HepG2 (cell line): ENCODE measurements around the gene SEC63. TPM values are rescaled to one million over a fixed set of nuclear protein-coding genes. Genes with fewer than 3 reads are reported as not detected.

ENCODE experiments used
- ELF4 ChIP-seq: sonication (generic); formaldehyde crosslinking; IDR thresholded peaks from 2 replicates; pipeline ENCODE4 v1.5.0; 2020; ENCODE audit warnings: missing genetic modification reagents, mild to moderate bottlenecking, moderate library complexity, borderline replicate concordance
- KMT2B ChIP-seq: IDR thresholded peaks from 2 replicates; pipeline ENCODE4 v1.6.1; 2016; ENCODE audit warnings: missing genetic modification reagents, missing compliant biosample characterization
- NR2C2 ChIP-seq: sonication (generic); formaldehyde crosslinking; IDR thresholded peaks from 2 replicates; pipeline ENCODE4 v1.4.0; 2020; ENCODE audit warnings: missing genetic modification reagents, mild to moderate bottlenecking, moderate library complexity, borderline replicate concordance
- RELA ChIP-seq: sonication (generic); formaldehyde crosslinking; IDR thresholded peaks from 2 replicates; pipeline ENCODE4 v1.4.0; 2020; ENCODE audit warnings: missing genetic modification reagents
- SIX4 ChIP-seq: sonication (generic); formaldehyde crosslinking; IDR thresholded peaks from 2 replicates; pipeline ENCODE4 v1.4.0; 2020; ENCODE audit warnings: missing genetic modification reagents
- SRF ChIP-seq: IDR thresholded peaks from 2 replicates; pipeline ENCODE4 v1.6.1; 2011; ENCODE audit warnings: mild to moderate bottlenecking, low read depth, low read length, moderate library complexity
- TCF7 ChIP-seq: sonication (generic); IDR thresholded peaks from 2 replicates; pipeline ENCODE4 v1.6.1; 2016; ENCODE audit warnings: antibody characterized with exemption, low read depth
- THAP9 ChIP-seq: sonication (generic); formaldehyde crosslinking; IDR thresholded peaks from 2 replicates; pipeline ENCODE4; 2020; ENCODE audit warnings: missing genetic modification reagents, mild to moderate bottlenecking, borderline replicate concordance
- ZNF251 ChIP-seq: sonication (generic); formaldehyde crosslinking; IDR thresholded peaks from 2 replicates; pipeline ENCODE4 v1.9.0; 2021; ENCODE audit warnings: mild to moderate bottlenecking, missing genetic modification reagents
- ZNF761 ChIP-seq: sonication (generic); formaldehyde crosslinking; conservative IDR thresholded peaks from 2 replicates; pipeline ENCODE4 v1.4.0; 2020; ENCODE audit warnings: mild to moderate bottlenecking, missing genetic modification reagents
- polyA plus RNA-seq, 8 experiments: library from polyadenylated mRNA; depleted of rRNA in 3 of 8; stranded (reverse) in 7 of 8; unstranded in 1 of 8; fragments of >200 nt; fragmentation: Illumina TruSeq in 4 of 8; extraction: Trizol in 4 of 8; gene quantifications; 2 replicates each; pipeline versions ENCODE4 v1.2.1 to v1.2.3, GENCODE V29; 2011 to 2016; ENCODE audit warnings: low read depth in 4 of 8, missing spikeins in 1 of 8, mixed read lengths in 1 of 8; ENCODE audit not compliant: insufficient read depth in 1 of 8
- total RNA-seq, 5 experiments: library from RNA; depleted of rRNA; stranded (reverse); fragments of >200 nt; fragmentation: Illumina TruSeq; extraction: Trizol; gene quantifications; 2 replicates each; pipeline ENCODE4 v1.2.3, GENCODE V29; 2016; ENCODE audit warnings: low read depth in 1 of 5
- TF ChIP-seq, protein P1 (sequence below): sonication (generic); formaldehyde crosslinking; IDR thresholded peaks from 2 replicates; pipeline ENCODE4 v1.8.1; 2023; ENCODE audit warnings: mild to moderate bottlenecking, missing genetic modification reagents, borderline replicate concordance
- TF ChIP-seq, protein P2 (sequence below): sonication (generic); formaldehyde crosslinking; IDR thresholded peaks from 2 replicates; pipeline ENCODE4 v1.4.0; 2020; ENCODE audit warnings: mild to moderate bottlenecking, missing genetic modification reagents
- TF ChIP-seq, protein P3 (sequence below), 2 experiments: sonication (generic) in 1 of 2; formaldehyde crosslinking in 1 of 2; IDR thresholded peaks; 2 replicates each; pipeline versions ENCODE4 v1.4.0 to v1.6.1; 2016 to 2020; ENCODE audit warnings: borderline replicate concordance in 1 of 2, low read depth in 1 of 2, mild to moderate bottlenecking in 1 of 2, missing genetic modification reagents in 1 of 2

SEC63 gene
- total and polyA plus RNA-seq, 2 of the 13 experiments (the other 11 are each of a cell fraction or from before 2014, with no cell fraction given), result 20.2 to 45.9 TPM

DNA sequence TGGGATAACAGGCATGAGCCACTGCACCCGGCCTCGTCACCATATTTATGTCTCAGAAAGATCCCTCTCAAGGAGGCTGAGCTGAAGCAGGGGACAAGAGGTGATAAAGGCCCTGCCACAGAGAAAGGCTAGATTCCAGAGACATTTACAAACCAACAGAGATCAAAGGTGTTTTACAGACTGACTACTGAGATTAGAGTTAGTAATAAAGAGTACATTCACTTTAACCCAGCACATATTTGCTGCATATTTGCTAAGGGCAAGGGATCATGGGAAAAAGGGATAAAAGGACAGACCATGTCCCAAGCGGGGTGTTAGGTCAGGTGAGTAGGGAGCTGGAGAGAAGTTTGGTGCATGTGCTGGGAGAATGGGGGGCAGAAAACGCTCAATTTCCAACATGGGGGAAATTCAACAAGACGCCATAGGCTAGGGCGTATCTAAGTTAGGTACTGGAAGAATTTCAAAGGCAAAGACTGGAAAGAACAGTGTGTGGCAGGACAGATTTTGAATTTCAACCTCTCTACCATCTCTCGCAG lies 43.8 kb upstream of the SEC63 start (continued):
- TF ChIP-seq THAP9 (CRISPR knock-in tag), result no peak
- TF ChIP-seq, protein P1, sequence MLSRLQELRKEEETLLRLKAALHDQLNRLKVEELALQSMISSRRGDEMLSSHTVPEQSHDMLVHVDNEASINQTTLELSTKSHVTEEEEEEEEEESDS (CRISPR knock-in tag), result no peak
- TF ChIP-seq, protein P2, sequence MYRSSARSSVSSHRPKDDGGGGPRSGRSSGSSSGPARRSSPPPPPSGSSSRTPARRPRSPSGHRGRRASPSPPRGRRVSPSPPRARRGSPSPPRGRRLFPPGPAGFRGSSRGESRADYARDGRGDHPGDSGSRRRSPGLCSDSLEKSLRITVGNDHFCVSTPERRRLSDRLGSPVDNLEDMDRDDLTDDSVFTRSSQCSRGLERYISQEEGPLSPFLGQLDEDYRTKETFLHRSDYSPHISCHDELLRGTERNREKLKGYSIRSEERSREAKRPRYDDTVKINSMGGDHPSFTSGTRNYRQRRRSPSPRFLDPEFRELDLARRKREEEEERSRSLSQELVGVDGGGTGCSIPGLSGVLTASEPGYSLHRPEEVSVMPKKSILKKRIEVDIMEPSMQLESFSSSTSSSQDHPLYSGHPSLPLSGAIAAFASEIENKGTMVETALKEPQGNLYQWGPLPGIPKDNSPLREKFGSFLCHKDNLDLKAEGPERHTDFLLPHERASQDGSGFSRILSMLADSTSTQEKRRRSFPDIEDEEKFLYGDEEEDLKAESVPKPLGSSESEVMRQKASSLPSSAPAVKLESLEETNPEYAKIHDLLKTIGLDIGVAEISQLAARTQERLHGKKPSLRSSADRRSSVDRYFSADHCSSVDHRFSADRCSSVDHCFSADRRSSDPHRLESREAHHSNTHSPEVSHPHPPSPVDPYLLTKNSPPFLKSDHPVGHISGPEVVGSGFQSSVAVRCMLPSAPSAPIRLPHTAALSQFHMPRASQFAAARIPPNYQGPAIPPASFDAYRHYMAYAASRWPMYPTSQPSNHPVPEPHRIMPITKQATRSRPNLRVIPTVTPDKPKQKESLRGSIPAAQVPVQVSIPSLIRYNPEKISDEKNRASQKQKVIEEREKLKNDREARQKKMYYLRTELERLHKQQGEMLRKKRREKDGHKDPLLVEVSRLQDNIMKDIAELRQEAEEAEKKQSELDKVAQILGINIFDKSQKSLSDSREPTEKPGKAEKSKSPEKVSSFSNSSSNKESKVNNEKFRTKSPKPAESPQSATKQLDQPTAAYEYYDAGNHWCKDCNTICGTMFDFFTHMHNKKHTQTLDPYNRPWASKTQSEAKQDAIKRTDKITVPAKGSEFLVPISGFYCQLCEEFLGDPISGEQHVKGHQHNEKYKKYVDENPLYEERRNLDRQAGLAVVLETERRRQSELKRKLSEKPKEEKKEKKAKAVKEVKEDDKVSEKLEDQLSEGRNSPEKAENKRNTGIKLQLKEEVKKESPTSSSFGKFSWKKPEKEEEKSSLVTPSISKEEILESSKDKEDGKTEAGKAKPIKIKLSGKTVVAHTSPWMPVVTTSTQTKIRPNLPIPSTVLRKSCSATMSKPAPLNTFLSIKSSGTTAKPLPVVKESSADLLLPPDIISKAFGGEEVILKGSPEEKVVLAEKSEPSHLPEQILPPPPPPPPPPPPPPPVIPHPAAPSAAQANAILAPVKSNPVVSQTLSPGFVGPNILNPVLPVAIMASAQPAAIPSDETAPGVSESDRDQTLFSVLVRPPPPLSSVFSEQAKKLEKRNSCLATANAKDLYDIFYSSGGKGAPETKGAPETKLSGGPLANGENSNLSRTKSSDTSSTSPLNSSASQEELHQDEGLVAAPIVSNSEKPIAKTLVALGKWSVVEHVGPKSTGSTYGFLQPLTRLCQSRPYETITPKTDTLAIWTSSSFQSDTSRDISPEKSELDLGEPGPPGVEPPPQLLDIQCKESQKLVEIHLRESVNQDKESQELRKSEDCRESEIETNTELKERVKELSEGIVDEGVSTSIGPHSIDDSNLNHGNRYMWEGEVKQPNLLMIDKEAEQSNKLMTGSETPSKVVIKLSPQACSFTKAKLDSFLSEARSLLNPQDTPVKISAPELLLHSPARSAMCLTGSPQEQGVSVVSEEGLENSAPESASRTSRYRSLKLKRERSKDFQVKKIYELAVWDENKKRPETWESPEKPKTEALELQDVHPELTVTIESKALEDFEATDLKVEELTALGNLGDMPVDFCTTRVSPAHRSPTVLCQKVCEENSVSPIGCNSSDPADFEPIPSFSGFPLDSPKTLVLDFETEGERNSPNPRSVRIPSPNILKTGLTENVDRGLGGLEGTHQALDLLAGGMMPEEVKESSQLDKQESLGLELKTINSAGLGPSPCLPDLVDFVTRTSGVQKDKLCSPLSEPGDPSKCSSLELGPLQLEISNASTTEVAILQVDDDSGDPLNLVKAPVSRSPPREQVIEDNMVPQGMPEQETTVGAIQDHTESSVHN, result no peak
- peak; percentile 9; the same call in 1 of the 2 replicates for TF ChIP-seq KMT2B
- TF ChIP-seq ELF4 (CRISPR knock-in tag), result no peak
- TF ChIP-seq SIX4 (CRISPR knock-in tag), result peak; percentile 45; the same call in 1 of the 2 replicates
- peak; percentile 80 for TF ChIP-seq TCF7
- TF ChIP-seq ZNF761, result 0 out of 2 replicates have a peak, but pooled peaks have one; percentile 30
- TF ChIP-seq SRF, result 0 out of 2 replicates have a peak, but pooled peaks have one; percentile 42
- TF ChIP-seq RELA, result no peak
- TF ChIP-seq, protein P3, sequence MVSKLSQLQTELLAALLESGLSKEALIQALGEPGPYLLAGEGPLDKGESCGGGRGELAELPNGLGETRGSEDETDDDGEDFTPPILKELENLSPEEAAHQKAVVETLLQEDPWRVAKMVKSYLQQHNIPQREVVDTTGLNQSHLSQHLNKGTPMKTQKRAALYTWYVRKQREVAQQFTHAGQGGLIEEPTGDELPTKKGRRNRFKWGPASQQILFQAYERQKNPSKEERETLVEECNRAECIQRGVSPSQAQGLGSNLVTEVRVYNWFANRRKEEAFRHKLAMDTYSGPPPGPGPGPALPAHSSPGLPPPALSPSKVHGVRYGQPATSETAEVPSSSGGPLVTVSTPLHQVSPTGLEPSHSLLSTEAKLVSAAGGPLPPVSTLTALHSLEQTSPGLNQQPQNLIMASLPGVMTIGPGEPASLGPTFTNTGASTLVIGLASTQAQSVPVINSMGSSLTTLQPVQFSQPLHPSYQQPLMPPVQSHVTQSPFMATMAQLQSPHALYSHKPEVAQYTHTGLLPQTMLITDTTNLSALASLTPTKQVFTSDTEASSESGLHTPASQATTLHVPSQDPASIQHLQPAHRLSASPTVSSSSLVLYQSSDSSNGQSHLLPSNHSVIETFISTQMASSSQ (IDR thresholded peaks at IDR 0.05; ENCODE audit: low read depth), result peak; percentile 54; the same call in 1 of the 2 replicates
- TF ChIP-seq, protein P3 (CRISPR knock-in tag; IDR thresholded peaks at IDR 0.05; ENCODE audit: borderline replicate concordance), result peak; percentile 71; the same call in 1 of the 2 replicates
- TF ChIP-seq NR2C2 (CRISPR knock-in tag), result 0 out of 2 replicates have a peak, but pooled peaks have one; percentile 8
- TF ChIP-seq ZNF251 (CRISPR knock-in tag), result no peak
